Ishikawa (cell line): ENCODE data around the gene MLH1.

ENCODE experiments used
- CEBPB ChIP-seq: IDR thresholded peaks from 2 replicates; pipeline ENCODE4 v1.6.1; 2012
- CREB1 ChIP-seq: IDR thresholded peaks from 2 replicates; pipeline ENCODE4 v1.6.1; 2012; ENCODE audit warnings: low read depth
- EGR1 ChIP-seq: IDR thresholded peaks from 2 replicates; pipeline ENCODE4 v1.6.1; 2012
- EP300 ChIP-seq: IDR thresholded peaks from 2 replicates; pipeline ENCODE4 v1.6.1; 2012; ENCODE audit warnings: borderline replicate concordance
- FOXM1 ChIP-seq: IDR thresholded peaks from 2 replicates; pipeline ENCODE4 v1.6.1; 2012; ENCODE audit warnings: low read depth, borderline replicate concordance
- NFIC ChIP-seq: IDR thresholded peaks from 2 replicates; pipeline ENCODE4 v1.6.1; 2012
- RAD21 ChIP-seq: IDR thresholded peaks from 2 replicates; pipeline ENCODE4 v1.6.1; 2012; ENCODE audit warnings: low read depth
- TAF1 ChIP-seq: IDR thresholded peaks from 2 replicates; pipeline ENCODE4 v1.6.1; 2012; ENCODE audit warnings: low read depth, mild to moderate bottlenecking
- TCF12 ChIP-seq: IDR thresholded peaks from 2 replicates; pipeline ENCODE4 v1.6.1; 2012; ENCODE audit warnings: low read depth
- TEAD4 ChIP-seq: IDR thresholded peaks from 2 replicates; pipeline ENCODE4 v1.6.1; 2012
- YY1 ChIP-seq: IDR thresholded peaks from 2 replicates; pipeline ENCODE4 v1.6.1; 2012; ENCODE audit warnings: low read depth
- ZBTB7A ChIP-seq: IDR thresholded peaks from 2 replicates; pipeline ENCODE4 v1.6.1; 2012; ENCODE audit warnings: low read depth
- TF ChIP-seq, protein P1 (sequence below): IDR thresholded peaks from 2 replicates; pipeline ENCODE4 v1.6.1; 2012; ENCODE audit warnings: low read depth, mild to moderate bottlenecking
- TF ChIP-seq, protein P2 (sequence below): IDR thresholded peaks from 2 replicates; pipeline ENCODE4 v1.6.1; 2012
- TF ChIP-seq, protein P3 (sequence below): IDR thresholded peaks from 2 replicates; pipeline ENCODE4 v1.6.1; 2012

The MLH1 gene

GRCh38 chr3:37026851-37027250, 33.5 kb downstream of the MLH1 start:
- TF ChIP-seq, protein P1, sequence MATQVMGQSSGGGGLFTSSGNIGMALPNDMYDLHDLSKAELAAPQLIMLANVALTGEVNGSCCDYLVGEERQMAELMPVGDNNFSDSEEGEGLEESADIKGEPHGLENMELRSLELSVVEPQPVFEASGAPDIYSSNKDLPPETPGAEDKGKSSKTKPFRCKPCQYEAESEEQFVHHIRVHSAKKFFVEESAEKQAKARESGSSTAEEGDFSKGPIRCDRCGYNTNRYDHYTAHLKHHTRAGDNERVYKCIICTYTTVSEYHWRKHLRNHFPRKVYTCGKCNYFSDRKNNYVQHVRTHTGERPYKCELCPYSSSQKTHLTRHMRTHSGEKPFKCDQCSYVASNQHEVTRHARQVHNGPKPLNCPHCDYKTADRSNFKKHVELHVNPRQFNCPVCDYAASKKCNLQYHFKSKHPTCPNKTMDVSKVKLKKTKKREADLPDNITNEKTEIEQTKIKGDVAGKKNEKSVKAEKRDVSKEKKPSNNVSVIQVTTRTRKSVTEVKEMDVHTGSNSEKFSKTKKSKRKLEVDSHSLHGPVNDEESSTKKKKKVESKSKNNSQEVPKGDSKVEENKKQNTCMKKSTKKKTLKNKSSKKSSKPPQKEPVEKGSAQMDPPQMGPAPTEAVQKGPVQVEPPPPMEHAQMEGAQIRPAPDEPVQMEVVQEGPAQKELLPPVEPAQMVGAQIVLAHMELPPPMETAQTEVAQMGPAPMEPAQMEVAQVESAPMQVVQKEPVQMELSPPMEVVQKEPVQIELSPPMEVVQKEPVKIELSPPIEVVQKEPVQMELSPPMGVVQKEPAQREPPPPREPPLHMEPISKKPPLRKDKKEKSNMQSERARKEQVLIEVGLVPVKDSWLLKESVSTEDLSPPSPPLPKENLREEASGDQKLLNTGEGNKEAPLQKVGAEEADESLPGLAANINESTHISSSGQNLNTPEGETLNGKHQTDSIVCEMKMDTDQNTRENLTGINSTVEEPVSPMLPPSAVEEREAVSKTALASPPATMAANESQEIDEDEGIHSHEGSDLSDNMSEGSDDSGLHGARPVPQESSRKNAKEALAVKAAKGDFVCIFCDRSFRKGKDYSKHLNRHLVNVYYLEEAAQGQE: no peak
- no peak for TF ChIP-seq EP300
- no peak for TF ChIP-seq TAF1
- TF ChIP-seq, protein P2, sequence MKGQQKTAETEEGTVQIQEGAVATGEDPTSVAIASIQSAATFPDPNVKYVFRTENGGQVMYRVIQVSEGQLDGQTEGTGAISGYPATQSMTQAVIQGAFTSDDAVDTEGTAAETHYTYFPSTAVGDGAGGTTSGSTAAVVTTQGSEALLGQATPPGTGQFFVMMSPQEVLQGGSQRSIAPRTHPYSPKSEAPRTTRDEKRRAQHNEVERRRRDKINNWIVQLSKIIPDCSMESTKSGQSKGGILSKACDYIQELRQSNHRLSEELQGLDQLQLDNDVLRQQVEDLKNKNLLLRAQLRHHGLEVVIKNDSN: no peak
- TF ChIP-seq RAD21: no peak
- TF ChIP-seq YY1: no peak
- TF ChIP-seq EGR1: no peak
- TF ChIP-seq TCF12: no peak
- TF ChIP-seq, protein P3, sequence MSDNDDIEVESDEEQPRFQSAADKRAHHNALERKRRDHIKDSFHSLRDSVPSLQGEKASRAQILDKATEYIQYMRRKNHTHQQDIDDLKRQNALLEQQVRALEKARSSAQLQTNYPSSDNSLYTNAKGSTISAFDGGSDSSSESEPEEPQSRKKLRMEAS: no peak
- no peak for TF ChIP-seq CEBPB
- no peak for TF ChIP-seq CREB1
- no peak for TF ChIP-seq NFIC

- TF ChIP-seq, protein P1: no peak
- TF ChIP-seq NFIC (no peak), CEBPB (no peak), TAF1 (no peak), FOXM1 (no peak), CREB1 (no peak), EGR1 (no peak), TEAD4 (no peak), EP300 (no peak)
- TF ChIP-seq, protein P3: no peak
- TF ChIP-seq, protein P2: no peak
Measured at GRCh38 chr3:37028329-37028728, 35.0 kb downstream of the MLH1 start.

GRCh38 chr3:37029111-37029510, 35.8 kb downstream of the MLH1 start:
- TF ChIP-seq YY1: no peak
- TF ChIP-seq FOXM1: no peak
- TF ChIP-seq ZBTB7A: no peak
- TF ChIP-seq RAD21: no peak
- TF ChIP-seq NFIC: no peak
- TF ChIP-seq, protein P2: no peak
- TF ChIP-seq TAF1: no peak
- TF ChIP-seq CEBPB: no peak
- TF ChIP-seq TCF12: no peak
- no peak for TF ChIP-seq TEAD4
- TF ChIP-seq, protein P1: no peak
- TF ChIP-seq EP300: no peak
- TF ChIP-seq EGR1: no peak
- no peak for TF ChIP-seq CREB1
- TF ChIP-seq, protein P3: no peak

GRCh38 chr3:37029516-37030163, 36.3 kb downstream of the MLH1 start:
- TF ChIP-seq TEAD4: no peak
- TF ChIP-seq, protein P2: no peak
- TF ChIP-seq TCF12: no peak
- no peak for TF ChIP-seq RAD21
- TF ChIP-seq FOXM1: no peak
- no peak for TF ChIP-seq CEBPB
